Mesenteric fat pad (tissue), 1 donor: Measurements from ENCODE around the gene CEACAM16. TPM values are rescaled to one million over a fixed set of nuclear protein-coding genes. Genes with fewer than 3 reads are reported as not detected.

Experiments used
- DNase-seq: peaks from one replicate; pipeline ENCODE4 v3.0.0-alpha.2; 2020; ENCODE audit warnings: low spot score
- microRNA-seq: library from miRNA; unstranded; fragments of <30 nt; microRNA quantifications from one replicate; pipeline ENCODE4 v1.2.0, GENCODE V29; 2020; ENCODE audit warnings: borderline number of aligned reads
- total RNA-seq: library from RNA; stranded (reverse); fragmentation: NEBNext Ultra II Directional; extraction: Animal tissue kit (Norgen Biotek cat#: 25700); gene quantifications from one replicate; pipeline ENCODE4 v1.2.1, GENCODE V29; 2021
- donor health status: DM: yes; HTN: yes; CAD: no.

Gene CEACAM16
- total RNA-seq, 1 donor from 2014 or later = not detected

GRCh38 chr19:44758596-44758995, 59.6 kb downstream of the CEACAM16 start:
- no peak for DNase-seq

DNA sequence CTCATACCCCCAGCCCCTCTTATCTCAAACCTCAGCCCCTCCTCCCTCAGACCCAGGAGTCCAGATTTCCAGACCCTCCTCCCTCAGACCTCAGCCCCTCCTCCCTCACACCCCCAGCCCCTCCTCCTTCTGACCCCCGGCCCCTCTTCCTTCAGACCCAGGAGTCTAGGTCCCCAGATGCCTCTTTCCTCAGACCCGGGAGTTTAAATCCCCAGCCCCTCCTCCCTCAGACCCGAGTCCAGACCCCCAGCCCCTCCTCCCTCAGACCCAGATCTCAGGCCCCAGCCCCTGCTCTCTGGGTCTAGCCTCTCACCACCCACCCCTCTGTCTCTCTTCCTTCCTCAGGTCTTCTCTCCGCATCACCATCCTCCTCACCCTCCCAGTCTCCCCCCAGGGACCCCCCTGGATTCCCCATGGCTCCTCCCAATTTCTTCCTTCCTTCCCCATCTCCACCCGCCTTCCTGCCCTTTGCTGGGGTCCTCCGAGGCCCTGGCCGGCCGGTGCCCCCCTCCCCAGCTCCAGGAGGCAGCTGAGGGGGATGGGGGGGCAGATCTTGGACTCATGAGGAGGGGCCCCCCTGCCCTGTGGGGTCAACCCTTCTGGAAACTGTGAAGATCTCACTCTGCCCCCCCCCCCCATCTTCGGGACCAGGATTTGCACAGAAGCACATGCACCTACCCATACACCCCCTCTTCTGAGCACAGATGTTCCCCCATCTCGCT, 60.3 kb downstream of the CEACAM16 start:
- DNase-seq = no peak

Small RNA genes within 50 kb of the gene (microRNA-seq; reads per million reads assigned to microRNA genes)
- not detected for gene MIR4531
- not detected for gene MIR8085

Other genes starting within 250 kb of the CEACAM16 start
- gene ZNF180, start 198.6 kb upstream of the CEACAM16 start, total RNA-seq = 3.9 TPM
- gene CEACAM20, start 169.5 kb upstream of the CEACAM16 start, total RNA-seq = not detected
- not detected for gene IGSF23, start 85.6 kb upstream of the CEACAM16 start, total RNA-seq
- gene PVR, start 55.2 kb upstream of the CEACAM16 start, total RNA-seq = 30.3 TPM
- gene CEACAM19, start 27.7 kb upstream of the CEACAM16 start, total RNA-seq = 3.7 TPM
- gene BCL3, start 49.6 kb downstream of the CEACAM16 start, total RNA-seq = 73.8 TPM
- not detected for gene CBLC, start 78.7 kb downstream of the CEACAM16 start, total RNA-seq
- 42.3 TPM for gene BCAM, start 110.0 kb downstream of the CEACAM16 start, total RNA-seq
- 103 TPM for gene NECTIN2, start 147.1 kb downstream of the CEACAM16 start, total RNA-seq
- 60.5 TPM for gene TOMM40, start 192.1 kb downstream of the CEACAM16 start, total RNA-seq
- 162 TPM for gene APOE, start 206.6 kb downstream of the CEACAM16 start, total RNA-seq
- 32.3 TPM for gene APOC1, start 215.5 kb downstream of the CEACAM16 start, total RNA-seq
- not detected for gene APOC4, start 243.1 kb downstream of the CEACAM16 start, total RNA-seq
- gene APOC2, start 246.9 kb downstream of the CEACAM16 start, total RNA-seq = 1.8 TPM